Measurements from ENCODE around the gene PLEKHG4. TPM values are rescaled to one million over a fixed set of nuclear protein-coding genes. Genes with fewer than 3 reads are reported as not detected.

PLEKHG4 gene
- total RNA-seq, 5 donors from 2014 or later (not counting 1 experiment from before 2014, with no cell fraction given), result 19.4 to 27.5 (median 24.9) TPM

DNA sequence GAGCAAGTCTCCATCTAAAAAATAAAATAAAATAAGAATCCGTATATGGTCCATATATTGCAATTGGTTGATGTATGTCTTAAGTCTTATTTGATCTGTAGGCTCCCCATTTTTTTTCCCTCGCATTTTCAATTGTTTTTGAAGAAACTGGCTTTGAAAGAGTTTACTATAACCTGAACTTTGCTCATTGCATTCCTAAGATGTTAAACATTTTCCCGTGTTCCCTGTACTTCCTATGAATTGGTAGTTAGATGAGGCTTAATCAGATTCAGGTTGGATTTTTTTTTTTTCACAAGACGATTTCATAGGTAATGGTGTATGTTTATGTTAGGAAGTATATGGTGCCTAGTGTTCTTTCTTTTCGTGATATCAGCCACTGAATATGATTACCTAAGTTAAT is 50.6 kb downstream of the PLEKHG4 start:
- Mint-ChIP-seq H3K27me3 (peaks cover 3 to 20% of the 10 kb centered on the region in 2 donors), H3K4me3 (no peak overlapping the region), H3K27ac (no peak overlapping the region), H3K4me1 (peaks cover 8 to 19% (median 17%) of the 10 kb centered on the region in 3 donors), H3K9me3 (peaks cover 0 to 4% (median 0%) of the 10 kb centered on the region in 3 donors), H3K36me3 (no peaks in the 10 kb centered on the region)
- H3K27ac ChIP-seq (ENCODE audit: low read length), result no peak overlapping the region
- WGBS (ENCODE audit: insufficient coverage), result no CpG with 5 or more reads among the region's 5 CpGs
- ChIA-PET POLR2A (no interaction called here), CTCF (no interaction called here)
- peaks cover 0 to 30% of the 10 kb centered on the region in 2 experiments for H3K27me3 ChIP-seq (replicated peaks in 1 of 2; ENCODE audit: control insufficient read depth in 2 of 2, extremely low read depth in 1 of 2, insufficient read depth in 2 of 2, low read length in 1 of 2)
- peaks cover 3 to 19% of the 10 kb centered on the region in 2 experiments for H3K4me1 ChIP-seq (ENCODE audit: control insufficient read depth in 1 of 2, extremely low read depth in 1 of 2, insufficient read depth in 2 of 2, low read length in 2 of 2)
- no peaks in the 10 kb centered on the region for H3K36me3 ChIP-seq (ENCODE audit: control insufficient read depth in 2 of 2, extremely low read depth in 1 of 2, insufficient read depth in 1 of 2, low read length in 1 of 2)
- no peak for ATAC-seq (replicated peaks in 1 of 4)
- H3K4me3 ChIP-seq (ENCODE audit: control insufficient read depth in 1 of 2, extremely low read depth in 1 of 2, low read length in 1 of 2), result no peak overlapping the region
- H3K9me3 ChIP-seq, result no peaks in the 10 kb centered on the region
- no peak for DNase-seq

DNA sequence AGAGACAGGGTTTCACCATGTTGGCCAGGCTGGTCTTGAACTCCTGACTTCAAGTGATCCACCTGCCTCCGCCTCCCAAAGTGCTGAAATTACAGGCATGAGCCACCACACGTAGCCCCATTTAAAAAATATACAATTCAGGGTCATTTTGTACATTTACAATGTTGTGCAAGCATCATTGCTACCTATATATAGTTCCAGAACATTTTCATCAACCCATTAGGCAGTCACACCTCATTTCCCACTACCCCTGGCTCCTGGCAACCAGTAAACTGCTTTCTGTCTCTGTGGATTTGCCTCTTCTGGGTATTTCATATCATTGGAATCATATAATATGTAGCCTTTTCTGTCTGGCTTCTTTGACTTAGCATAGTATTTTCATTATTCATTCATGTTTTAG is 54.0 kb downstream of the PLEKHG4 start:
- Histone ChIP-seq H3K9me3 (no peaks in the 10 kb centered on the region), H3K4me1 (ENCODE audit: control insufficient read depth in 1 of 2, extremely low read depth in 1 of 2, insufficient read depth in 2 of 2, low read length in 2 of 2) (no peaks in the 10 kb centered on the region), H3K27me3 (replicated peaks in 1 of 2; ENCODE audit: control insufficient read depth in 2 of 2, extremely low read depth in 1 of 2, insufficient read depth in 2 of 2, low read length in 1 of 2) (peaks cover 0 to 16% of the 10 kb centered on the region in 2 experiments), H3K4me3 (ENCODE audit: control insufficient read depth in 1 of 2, extremely low read depth in 1 of 2, low read length in 1 of 2) (no peak overlapping the region), H3K36me3 (ENCODE audit: control insufficient read depth in 2 of 2, extremely low read depth in 1 of 2, insufficient read depth in 1 of 2, low read length in 1 of 2) (no peaks in the 10 kb centered on the region), H3K27ac (ENCODE audit: low read length) (no peak overlapping the region)
- 75% methylated on average over 2 of the region's 2 CpGs for WGBS (ENCODE audit: insufficient coverage)
- ChIA-PET POLR2A (no interaction called here), CTCF (no interaction called here)
- DNase-seq (no peak), ATAC-seq (replicated peaks in 1 of 4) (no peak)
- H3K27ac Mint-ChIP-seq, result no peak overlapping the region
- H3K4me1 Mint-ChIP-seq, result no peaks in the 10 kb centered on the region
- H3K36me3 Mint-ChIP-seq, result no peaks in the 10 kb centered on the region
- H3K9me3 Mint-ChIP-seq, result peaks cover 4 to 10% (median 7%) of the 10 kb centered on the region in 3 donors
- H3K27me3 Mint-ChIP-seq, result peaks cover 0 to 7% of the 10 kb centered on the region in 2 donors
- H3K4me3 Mint-ChIP-seq, result no peak overlapping the region

DNA sequence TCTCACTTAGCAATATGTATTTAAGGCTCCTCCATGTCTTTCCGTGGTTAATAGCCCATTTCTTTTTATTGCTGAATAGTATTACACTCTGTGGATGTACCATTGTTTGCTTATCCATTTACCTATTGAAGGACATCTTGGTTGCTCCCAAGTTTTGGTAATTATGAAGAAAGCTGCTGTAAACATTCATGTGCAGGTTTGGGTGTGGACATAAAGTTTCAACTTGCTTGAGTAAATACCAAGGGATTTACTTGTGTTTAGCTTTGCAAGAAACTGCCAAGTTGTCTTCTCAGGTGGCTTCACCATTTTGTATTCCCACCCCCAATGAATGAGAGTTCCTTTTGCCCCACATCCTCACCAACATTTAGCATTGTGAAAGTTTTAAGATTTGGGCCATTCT is 56.8 kb downstream of the PLEKHG4 start:
- no peak overlapping the region for H3K4me3 ChIP-seq (ENCODE audit: control insufficient read depth in 1 of 2, extremely low read depth in 1 of 2, low read length in 1 of 2)
- Mint-ChIP-seq H3K27ac (no peak overlapping the region), H3K4me1 (no peaks in the 10 kb centered on the region), H3K27me3 (peaks cover 0 to 8% of the 10 kb centered on the region in 2 donors), H3K4me3 (no peak overlapping the region), H3K9me3 (peaks cover 4 to 10% (median 7%) of the 10 kb centered on the region in 3 donors), H3K36me3 (no peaks in the 10 kb centered on the region)
- ChIA-PET CTCF (interaction anchor here in 1 of 2 donors (0.7 kb wide), 1 partner anchor 69 kb away, joined by 3 read pairs; no protein-coding TSS in a partner anchor), POLR2A (no interaction called here)
- no peaks in the 10 kb centered on the region for H3K36me3 ChIP-seq (ENCODE audit: control insufficient read depth in 2 of 2, extremely low read depth in 1 of 2, insufficient read depth in 1 of 2, low read length in 1 of 2)
- ATAC-seq (replicated peaks in 1 of 4) (no peak), DNase-seq (no peak)
- H3K9me3 ChIP-seq, result no peaks in the 10 kb centered on the region
- no CpG with 5 or more reads among the region's 1 CpG for WGBS (ENCODE audit: insufficient coverage)
- peaks cover 0 to 16% of the 10 kb centered on the region in 2 experiments for H3K27me3 ChIP-seq (replicated peaks in 1 of 2; ENCODE audit: control insufficient read depth in 2 of 2, extremely low read depth in 1 of 2, insufficient read depth in 2 of 2, low read length in 1 of 2)
- no peaks in the 10 kb centered on the region for H3K4me1 ChIP-seq (ENCODE audit: control insufficient read depth in 1 of 2, extremely low read depth in 1 of 2, insufficient read depth in 2 of 2, low read length in 2 of 2)
- H3K27ac ChIP-seq (ENCODE audit: low read length), result no peak overlapping the region

DNA sequence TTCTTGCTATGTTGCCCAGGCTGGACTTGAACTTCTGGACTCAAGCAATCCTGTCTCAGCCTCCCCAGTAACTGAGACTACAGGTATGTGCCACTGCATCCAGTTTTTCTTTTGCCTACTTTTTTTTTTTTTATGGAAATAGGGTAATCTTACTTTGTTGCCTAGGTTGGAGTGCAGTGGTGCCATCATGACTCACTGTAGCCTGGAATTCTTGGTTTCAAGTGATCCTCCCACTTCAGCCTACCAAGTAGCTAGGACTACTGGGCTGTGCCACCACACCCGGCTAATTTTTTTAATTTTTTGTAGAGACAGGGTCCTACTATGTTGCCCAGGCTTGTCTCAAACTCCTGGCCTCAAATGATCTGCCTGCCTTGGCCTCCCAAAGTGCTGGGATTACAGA is 57.3 kb downstream of the PLEKHG4 start:
- peaks cover 4 to 10% (median 7%) of the 10 kb centered on the region in 3 donors for H3K9me3 Mint-ChIP-seq
- Histone ChIP-seq H3K27ac (ENCODE audit: low read length) (no peak overlapping the region), H3K9me3 (no peaks in the 10 kb centered on the region), H3K4me3 (ENCODE audit: control insufficient read depth in 1 of 2, extremely low read depth in 1 of 2, low read length in 1 of 2) (no peak overlapping the region), H3K4me1 (ENCODE audit: control insufficient read depth in 1 of 2, extremely low read depth in 1 of 2, insufficient read depth in 2 of 2, low read length in 2 of 2) (no peaks in the 10 kb centered on the region), H3K27me3 (replicated peaks in 1 of 2; ENCODE audit: control insufficient read depth in 2 of 2, extremely low read depth in 1 of 2, insufficient read depth in 2 of 2, low read length in 1 of 2) (peaks cover 0 to 16% of the 10 kb centered on the region in 2 experiments), H3K36me3 (ENCODE audit: control insufficient read depth in 2 of 2, extremely low read depth in 1 of 2, insufficient read depth in 1 of 2, low read length in 1 of 2) (no peaks in the 10 kb centered on the region)
- H3K4me3 Mint-ChIP-seq, result no peak overlapping the region
- DNase-seq (no peak), ATAC-seq (replicated peaks in 1 of 4) (no peak)
- no peaks in the 10 kb centered on the region for H3K36me3 Mint-ChIP-seq
- WGBS (ENCODE audit: insufficient coverage), result 83% methylated on average over 1 of the region's 1 CpG
- no peaks in the 10 kb centered on the region for H3K4me1 Mint-ChIP-seq
- peaks cover 0 to 8% of the 10 kb centered on the region in 2 donors for H3K27me3 Mint-ChIP-seq
- ChIA-PET CTCF (no interaction called here), POLR2A (no interaction called here)
- H3K27ac Mint-ChIP-seq, result no peak overlapping the region

Other genes starting within 250 kb of the PLEKHG4 start
- 10 to 100 TPM; 19.4 to 23.0 (median 20.1) TPM for gene PHAF1, start 169.6 kb upstream of the PLEKHG4 start, total RNA-seq
- 1 to 10 TPM; 3.0 to 9.5 (median 4.9) TPM for gene B3GNT9, start 128.5 kb upstream of the PLEKHG4 start, total RNA-seq
- gene TRADD, start 119.6 kb upstream of the PLEKHG4 start, total RNA-seq, result 100 to 1,000 TPM in 3 of 5 donors, 10 to 100 TPM in 2; 58.3 to 179 (median 123) TPM
- gene FBXL8, start 119.6 kb upstream of the PLEKHG4 start, total RNA-seq, result 10 to 100 TPM; 18.5 to 69.7 (median 43.7) TPM
- 10 to 100 TPM; 22.3 to 66.3 (median 39.1) TPM for gene HSF4, start 114.8 kb upstream of the PLEKHG4 start, total RNA-seq
- 1 to 10 TPM; 2.1 to 8.0 (median 5.2) TPM for gene NOL3, start 109.0 kb upstream of the PLEKHG4 start, total RNA-seq
- gene MATCAP1, start 95.6 kb upstream of the PLEKHG4 start, total RNA-seq, result 10 to 100 TPM; 11.3 to 16.5 (median 14.8) TPM
- under 1 TPM in 1 of 5 donors, not detected in 4; 0.25 TPM for gene EXOC3L1, start 89.4 kb upstream of the PLEKHG4 start, total RNA-seq
- gene E2F4, start 87.4 kb upstream of the PLEKHG4 start, total RNA-seq, result 10 to 100 TPM; 59.4 to 97.1 (median 83.1) TPM
- gene ELMO3, start 80.4 kb upstream of the PLEKHG4 start, total RNA-seq, result 10 to 100 TPM in 1 of 5 donors, 1 to 10 TPM in 4; 3.8 to 11.7 (median 8.8) TPM
- gene TMEM208, start 52.4 kb upstream of the PLEKHG4 start, total RNA-seq, result 10 to 100 TPM; 28.5 to 40.3 (median 34.8) TPM
- gene FHOD1, start 32.1 kb upstream of the PLEKHG4 start, total RNA-seq, result 10 to 100 TPM; 31.0 to 92.5 (median 66.2) TPM
- 1 to 10 TPM; 1.4 to 2.3 (median 2.2) TPM for gene SLC9A5, start 30.6 kb upstream of the PLEKHG4 start, total RNA-seq
- not detected for gene KCTD19, start 47.2 kb downstream of the PLEKHG4 start, total RNA-seq
- gene LRRC36, start 47.3 kb downstream of the PLEKHG4 start, total RNA-seq, result not detected
- under 1 TPM in 2 of 5 donors, not detected in 3; 0.18 to 0.23 TPM for gene TPPP3, start 114.0 kb downstream of the PLEKHG4 start, total RNA-seq
- under 1 TPM in 4 of 5 donors, not detected in 1; 0.26 to 0.85 (median 0.47) TPM for gene ZDHHC1, start 136.9 kb downstream of the PLEKHG4 start, total RNA-seq
- gene HSD11B2, start 151.6 kb downstream of the PLEKHG4 start, total RNA-seq, result under 1 TPM in 3 of 5 donors, not detected in 2; 0.20 to 0.32 (median 0.29) TPM
- 10 to 100 TPM; 41.5 to 49.6 (median 45.8) TPM for gene ATP6V0D1, start 201.6 kb downstream of the PLEKHG4 start, total RNA-seq
- gene AGRP, start 204.0 kb downstream of the PLEKHG4 start, total RNA-seq, result not detected
- 10 to 100 TPM; 33.9 to 60.7 (median 52.4) TPM for gene RIPOR1, start 249.3 kb downstream of the PLEKHG4 start, total RNA-seq

All from T-cell (primary cell).